ENCODE data around the gene C16orf82.
A peak's percentile ranks its signal among the peaks of the same experiment; 100 is the strongest.

Gene C16orf82

DNA sequence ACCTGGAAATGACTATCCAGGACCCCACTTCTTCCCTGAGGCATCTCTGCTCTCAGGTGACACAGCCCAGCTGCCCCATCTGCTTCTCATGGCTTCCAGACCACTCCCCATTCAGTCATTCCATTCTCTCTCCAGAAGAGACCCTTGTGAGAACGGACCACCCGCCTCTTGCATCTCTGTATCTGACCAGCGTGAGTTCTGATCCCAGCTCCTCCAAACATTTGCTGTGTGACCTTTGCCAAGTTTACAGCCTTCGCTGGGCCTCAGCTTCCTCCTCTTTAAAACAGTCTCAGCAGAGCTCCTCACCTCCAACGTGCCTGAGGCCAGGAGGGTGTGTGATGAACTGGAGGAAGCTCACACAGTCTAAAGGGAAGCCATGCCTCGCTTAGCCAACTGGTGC, 39.6 kb downstream of the C16orf82 start:
- TF ChIP-seq, protein P1, sequence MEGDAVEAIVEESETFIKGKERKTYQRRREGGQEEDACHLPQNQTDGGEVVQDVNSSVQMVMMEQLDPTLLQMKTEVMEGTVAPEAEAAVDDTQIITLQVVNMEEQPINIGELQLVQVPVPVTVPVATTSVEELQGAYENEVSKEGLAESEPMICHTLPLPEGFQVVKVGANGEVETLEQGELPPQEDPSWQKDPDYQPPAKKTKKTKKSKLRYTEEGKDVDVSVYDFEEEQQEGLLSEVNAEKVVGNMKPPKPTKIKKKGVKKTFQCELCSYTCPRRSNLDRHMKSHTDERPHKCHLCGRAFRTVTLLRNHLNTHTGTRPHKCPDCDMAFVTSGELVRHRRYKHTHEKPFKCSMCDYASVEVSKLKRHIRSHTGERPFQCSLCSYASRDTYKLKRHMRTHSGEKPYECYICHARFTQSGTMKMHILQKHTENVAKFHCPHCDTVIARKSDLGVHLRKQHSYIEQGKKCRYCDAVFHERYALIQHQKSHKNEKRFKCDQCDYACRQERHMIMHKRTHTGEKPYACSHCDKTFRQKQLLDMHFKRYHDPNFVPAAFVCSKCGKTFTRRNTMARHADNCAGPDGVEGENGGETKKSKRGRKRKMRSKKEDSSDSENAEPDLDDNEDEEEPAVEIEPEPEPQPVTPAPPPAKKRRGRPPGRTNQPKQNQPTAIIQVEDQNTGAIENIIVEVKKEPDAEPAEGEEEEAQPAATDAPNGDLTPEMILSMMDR (IDR thresholded peaks at IDR 0.05; ENCODE audit: poor library complexity, severe bottlenecking), result no peak
- H3K9me3 ChIP-seq (ENCODE audit: severe bottlenecking), result no peaks in the 10 kb centered on the region
- H3K4me3 ChIP-seq (ENCODE audit: severe bottlenecking), result no peak overlapping the region
- no peak overlapping the region for H3K27ac ChIP-seq (ENCODE audit: poor library complexity, severe bottlenecking)
- no peak for DNase-seq (ENCODE audit: low spot score)
- no peaks in the 10 kb centered on the region for H3K4me1 ChIP-seq (ENCODE audit: insufficient read depth, poor library complexity, severe bottlenecking)
- no peak for ATAC-seq (ENCODE audit: low read depth)
- H3K36me3 ChIP-seq (ENCODE audit: low read depth), result no peaks in the 10 kb centered on the region
- no peaks in the 10 kb centered on the region for H3K27me3 ChIP-seq (ENCODE audit: insufficient read depth, poor library complexity, severe bottlenecking)

DNA sequence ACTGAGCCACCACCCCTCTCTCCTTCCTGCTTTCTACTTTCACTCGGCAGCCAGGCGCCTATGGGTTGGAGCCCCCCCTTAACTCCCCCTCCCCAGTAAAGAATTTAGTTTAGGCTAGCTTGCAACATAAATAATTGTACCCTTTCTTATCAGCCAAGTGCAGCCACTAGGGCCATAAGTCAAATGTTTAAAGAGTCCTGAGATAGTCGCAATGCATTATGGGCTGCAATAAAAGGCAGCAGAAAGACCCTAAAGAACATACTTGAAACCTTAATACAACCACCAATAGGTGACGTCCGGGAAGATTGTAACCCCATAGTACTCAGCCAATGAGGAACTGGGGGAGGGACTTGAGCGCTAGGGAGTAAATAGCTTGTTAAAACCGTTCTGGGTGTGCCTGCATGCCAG, 40.5 kb downstream of the C16orf82 start:
- H3K9me3 ChIP-seq (ENCODE audit: severe bottlenecking), result no peaks in the 10 kb centered on the region
- H3K27ac ChIP-seq (ENCODE audit: poor library complexity, severe bottlenecking), result no peak overlapping the region
- H3K4me1 ChIP-seq (ENCODE audit: insufficient read depth, poor library complexity, severe bottlenecking), result no peaks in the 10 kb centered on the region
- DNase-seq (ENCODE audit: low spot score) (no peak), ATAC-seq (ENCODE audit: low read depth) (no peak)
- TF ChIP-seq, protein P1 (IDR thresholded peaks at IDR 0.05; ENCODE audit: poor library complexity, severe bottlenecking), result no peak
- H3K4me3 ChIP-seq (ENCODE audit: severe bottlenecking), result no peak overlapping the region
- H3K36me3 ChIP-seq (ENCODE audit: low read depth), result no peaks in the 10 kb centered on the region
- no peaks in the 10 kb centered on the region for H3K27me3 ChIP-seq (ENCODE audit: insufficient read depth, poor library complexity, severe bottlenecking)

DNA sequence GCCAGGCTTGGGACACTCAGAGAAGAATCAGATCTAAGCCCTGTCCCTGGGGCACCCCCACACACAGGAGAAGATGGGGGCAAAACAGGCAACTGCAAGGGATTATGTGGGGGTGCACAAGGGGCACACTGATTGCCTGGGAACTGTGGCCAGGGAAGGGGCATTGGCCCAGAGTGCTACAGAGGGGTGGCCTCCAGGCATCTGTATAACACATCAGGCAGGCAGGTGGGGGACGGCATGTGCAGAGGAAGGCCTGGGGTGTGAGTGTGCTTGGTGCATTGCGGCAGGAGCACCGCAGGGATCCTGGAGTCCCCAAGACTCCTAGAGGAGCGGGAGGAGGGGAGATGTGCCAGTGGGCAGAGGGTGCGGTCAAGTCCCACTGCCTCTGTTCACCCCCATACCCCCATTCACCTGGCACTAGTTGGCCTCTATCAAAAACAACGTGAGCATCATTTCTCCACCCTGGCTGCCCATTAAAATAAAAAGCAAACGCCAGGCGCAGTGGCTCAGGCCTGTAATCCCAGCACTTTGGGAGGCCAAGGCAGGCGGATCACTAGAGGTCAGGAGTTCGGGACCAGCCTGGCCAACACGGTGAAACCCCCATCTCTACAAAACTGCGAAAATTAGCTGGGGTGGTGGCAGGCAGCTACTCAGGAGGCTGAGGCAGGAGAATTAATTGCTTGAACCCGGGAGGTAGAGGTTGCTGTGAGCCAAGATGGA, 41.5 kb downstream of the C16orf82 start:
- no peak overlapping the region for H3K4me3 ChIP-seq (ENCODE audit: severe bottlenecking)
- no peaks in the 10 kb centered on the region for H3K9me3 ChIP-seq (ENCODE audit: severe bottlenecking)
- no peaks in the 10 kb centered on the region for H3K27me3 ChIP-seq (ENCODE audit: insufficient read depth, poor library complexity, severe bottlenecking)
- DNase-seq (ENCODE audit: low spot score) (no peak), ATAC-seq (ENCODE audit: low read depth) (no peak)
- H3K4me1 ChIP-seq (ENCODE audit: insufficient read depth, poor library complexity, severe bottlenecking), result no peaks in the 10 kb centered on the region
- H3K27ac ChIP-seq (ENCODE audit: poor library complexity, severe bottlenecking), result no peak overlapping the region
- H3K36me3 ChIP-seq (ENCODE audit: low read depth), result no peaks in the 10 kb centered on the region
- TF ChIP-seq, protein P1 (IDR thresholded peaks at IDR 0.05; ENCODE audit: poor library complexity, severe bottlenecking), result no peak

GRCh38 chr16:27108826-27109665, 42.3 kb downstream of the C16orf82 start:
- Histone ChIP-seq H3K4me3 (ENCODE audit: severe bottlenecking) (peak overlapping the region; percentile 8), H3K27ac (ENCODE audit: poor library complexity, severe bottlenecking) (no peak overlapping the region), H3K4me1 (ENCODE audit: insufficient read depth, poor library complexity, severe bottlenecking) (no peaks in the 10 kb centered on the region), H3K36me3 (ENCODE audit: low read depth) (no peaks in the 10 kb centered on the region), H3K9me3 (ENCODE audit: severe bottlenecking) (no peaks in the 10 kb centered on the region), H3K27me3 (ENCODE audit: insufficient read depth, poor library complexity, severe bottlenecking) (no peaks in the 10 kb centered on the region)
- TF ChIP-seq, protein P1 (IDR thresholded peaks at IDR 0.05; ENCODE audit: poor library complexity, severe bottlenecking), result no peak
- DNase-seq (ENCODE audit: low spot score) (no peak), ATAC-seq (ENCODE audit: low read depth) (no peak)

Measured in RWPE2 (cell line).